ENCODE results near the gene LIN7A.

DNA sequence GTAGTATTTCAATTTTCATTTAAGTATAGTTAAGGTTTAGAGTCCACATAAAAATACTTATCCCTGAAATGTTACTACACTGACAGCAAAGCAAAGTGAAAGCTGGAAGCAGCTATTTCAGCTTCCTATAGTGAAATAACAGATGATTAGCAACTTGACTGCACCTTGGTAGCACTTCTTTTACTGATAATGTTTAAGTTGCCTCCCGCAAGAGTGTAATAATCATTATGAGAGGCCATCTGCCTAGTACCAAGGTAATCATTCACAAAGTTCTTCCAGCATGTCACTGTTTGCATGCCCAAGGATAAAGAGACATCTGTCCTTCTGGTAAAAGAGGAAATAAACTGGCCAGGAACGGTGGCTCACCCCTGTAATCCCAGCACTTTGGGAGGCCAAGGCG, 69.8 kb downstream of the LIN7A start:
- TF ChIP-seq, protein P1, sequence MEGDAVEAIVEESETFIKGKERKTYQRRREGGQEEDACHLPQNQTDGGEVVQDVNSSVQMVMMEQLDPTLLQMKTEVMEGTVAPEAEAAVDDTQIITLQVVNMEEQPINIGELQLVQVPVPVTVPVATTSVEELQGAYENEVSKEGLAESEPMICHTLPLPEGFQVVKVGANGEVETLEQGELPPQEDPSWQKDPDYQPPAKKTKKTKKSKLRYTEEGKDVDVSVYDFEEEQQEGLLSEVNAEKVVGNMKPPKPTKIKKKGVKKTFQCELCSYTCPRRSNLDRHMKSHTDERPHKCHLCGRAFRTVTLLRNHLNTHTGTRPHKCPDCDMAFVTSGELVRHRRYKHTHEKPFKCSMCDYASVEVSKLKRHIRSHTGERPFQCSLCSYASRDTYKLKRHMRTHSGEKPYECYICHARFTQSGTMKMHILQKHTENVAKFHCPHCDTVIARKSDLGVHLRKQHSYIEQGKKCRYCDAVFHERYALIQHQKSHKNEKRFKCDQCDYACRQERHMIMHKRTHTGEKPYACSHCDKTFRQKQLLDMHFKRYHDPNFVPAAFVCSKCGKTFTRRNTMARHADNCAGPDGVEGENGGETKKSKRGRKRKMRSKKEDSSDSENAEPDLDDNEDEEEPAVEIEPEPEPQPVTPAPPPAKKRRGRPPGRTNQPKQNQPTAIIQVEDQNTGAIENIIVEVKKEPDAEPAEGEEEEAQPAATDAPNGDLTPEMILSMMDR (IDR thresholded peaks at IDR 0.05) = no peak
- no peak for TF ChIP-seq POLR2A (IDR thresholded peaks at IDR 0.05)

All from uterus (tissue), 2 donors.